Stimulated activated effector memory CD8-positive, alpha-beta T cell treated with anti-CD3 and anti-CD28 coated beads, Interleukin-12 subunit alpha, Interleukin-12 subunit beta, amount 100 ng/mL, for 72 hours (primary cell): ENCODE results near the gene TLE5.

Experiments used
- ATAC-seq: fragments of 150-1000 bp; cut with Tn5 transposase; 2 replicates; pipeline ENCODE4 v1.10.0; 2021
- DNase-seq, 2 donors: peaks; one replicate each; pipeline ENCODE4 v3.0.0; 2021 to 2022; ENCODE audit warnings: low spot score in 2 of 2
- H3K27ac Mint-ChIP-seq: one replicate; pipeline ENCODE4 v1.8.0; 2022; ENCODE audit warnings: mild to moderate bottlenecking, mixed read lengths
- H3K36me3 Mint-ChIP-seq: one replicate; pipeline ENCODE4 v1.8.0; 2022; ENCODE audit warnings: mild to moderate bottlenecking, mixed read lengths
- H3K4me1 Mint-ChIP-seq: one replicate; pipeline ENCODE4 v1.8.0; 2022; ENCODE audit warnings: mixed read lengths
- H3K4me3 Mint-ChIP-seq: one replicate; pipeline ENCODE4 v1.8.0; 2022; ENCODE audit warnings: mild to moderate bottlenecking, mixed read lengths
- H3K9me3 Mint-ChIP-seq: one replicate; pipeline ENCODE4 v1.8.0; 2022; ENCODE audit warnings: mixed read lengths

TLE5 gene, protein sequence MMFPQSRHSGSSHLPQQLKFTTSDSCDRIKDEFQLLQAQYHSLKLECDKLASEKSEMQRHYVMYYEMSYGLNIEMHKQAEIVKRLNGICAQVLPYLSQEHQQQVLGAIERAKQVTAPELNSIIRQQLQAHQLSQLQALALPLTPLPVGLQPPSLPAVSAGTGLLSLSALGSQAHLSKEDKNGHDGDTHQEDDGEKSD

GRCh38 chr19:3062165-3063105, at the start of gene TLE5:
Gene TLE5, minus strand, starts transcription at chr19:3062495. Its CDS starts 295 bp downstream, at chr19:3062200.
- DNase-seq, result peak; percentile 65 to 78
- H3K36me3 Mint-ChIP-seq, result peaks cover 44% of the 10 kb centered on the region

DNA sequence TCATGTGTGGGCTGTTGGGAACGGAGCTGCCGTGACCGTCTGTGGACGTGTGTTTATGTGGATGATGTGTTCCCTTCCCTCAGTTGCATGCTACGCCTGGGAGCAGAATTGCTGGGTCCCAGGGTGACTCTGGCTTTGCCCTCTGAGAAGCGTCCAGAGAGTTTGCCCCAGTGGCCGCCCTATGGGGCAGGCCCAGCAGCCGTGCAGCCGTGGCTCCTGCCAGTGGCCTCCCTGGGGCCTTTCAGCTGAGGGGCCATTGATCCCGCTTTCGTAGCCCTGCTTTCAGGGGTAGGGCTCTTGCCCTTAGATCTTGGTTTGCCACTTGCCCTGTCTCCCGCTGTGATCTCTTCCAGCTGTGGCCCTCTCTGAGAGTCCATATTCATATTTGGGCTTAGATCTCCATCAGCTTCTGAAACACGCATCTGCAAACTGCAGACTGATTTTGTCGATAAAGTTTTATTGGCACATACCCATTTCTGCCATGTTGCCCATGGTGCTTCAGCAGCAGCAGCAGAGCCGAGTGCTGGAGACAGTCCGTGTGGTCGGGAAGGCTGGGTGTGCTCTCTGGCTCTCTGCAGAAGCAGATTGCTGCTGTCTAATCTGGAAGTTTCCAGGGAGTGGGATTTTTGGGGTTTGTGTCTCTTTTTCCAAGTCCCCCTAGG, 49.4 kb upstream of the TLE5 start:
- Mint-ChIP-seq H3K4me1 (peaks cover 15% of the 10 kb centered on the region), H3K36me3 (peaks cover 7% of the 10 kb centered on the region), H3K4me3 (no peak overlapping the region), H3K9me3 (no peaks in the 10 kb centered on the region), H3K27ac (no peak overlapping the region)
- DNase-seq (no peak), ATAC-seq (no peak)

More at GRCh38 chr19:3062165-3063105, at the start of gene TLE5:
- Mint-ChIP-seq H3K27ac (peak within 1 kb of the TSS; percentile 96), H3K4me3 (peak within 1 kb of the TSS; percentile 84), H3K4me1 (peaks cover 32% of the 10 kb centered on the region), H3K9me3 (no peaks in the 10 kb centered on the region)
- peak; percentile 80 for ATAC-seq

DNA sequence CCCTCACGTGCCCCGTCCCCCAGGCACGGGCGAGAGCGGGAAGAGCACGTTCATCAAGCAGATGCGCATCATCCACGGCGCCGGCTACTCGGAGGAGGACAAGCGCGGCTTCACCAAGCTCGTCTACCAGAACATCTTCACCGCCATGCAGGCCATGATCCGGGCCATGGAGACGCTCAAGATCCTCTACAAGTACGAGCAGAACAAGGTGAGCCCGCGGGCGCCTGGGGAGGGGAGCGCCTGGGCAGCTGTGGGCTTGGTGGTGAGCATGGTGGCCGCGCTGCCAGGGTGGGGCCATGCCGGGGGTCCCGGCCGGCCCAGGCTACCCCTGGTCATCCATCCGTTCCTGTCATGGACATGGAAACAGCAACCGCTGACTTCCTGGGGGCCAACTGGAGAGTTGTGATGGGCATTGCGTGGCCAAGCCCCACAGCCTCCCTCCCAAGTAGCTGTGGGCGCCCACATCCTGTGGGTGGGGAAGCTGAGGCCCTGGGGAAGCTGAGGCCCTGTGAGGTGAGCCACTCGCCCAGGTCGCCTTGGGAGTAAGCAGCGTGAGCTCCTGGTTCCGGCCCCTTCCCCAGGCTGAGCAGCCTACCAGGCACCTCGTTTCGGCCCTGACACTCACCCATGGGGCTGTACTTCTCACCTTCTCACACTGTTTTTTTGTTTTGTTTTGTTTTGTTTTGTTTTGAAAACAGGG, 48.0 kb upstream of the TLE5 start:
- ATAC-seq (no peak), DNase-seq (no peak)
- H3K4me1 Mint-ChIP-seq, result peaks cover 15% of the 10 kb centered on the region
- H3K27ac Mint-ChIP-seq, result no peak overlapping the region
- H3K4me3 Mint-ChIP-seq, result no peak overlapping the region
- no peaks in the 10 kb centered on the region for H3K9me3 Mint-ChIP-seq
- H3K36me3 Mint-ChIP-seq, result peaks cover 7% of the 10 kb centered on the region

DNA sequence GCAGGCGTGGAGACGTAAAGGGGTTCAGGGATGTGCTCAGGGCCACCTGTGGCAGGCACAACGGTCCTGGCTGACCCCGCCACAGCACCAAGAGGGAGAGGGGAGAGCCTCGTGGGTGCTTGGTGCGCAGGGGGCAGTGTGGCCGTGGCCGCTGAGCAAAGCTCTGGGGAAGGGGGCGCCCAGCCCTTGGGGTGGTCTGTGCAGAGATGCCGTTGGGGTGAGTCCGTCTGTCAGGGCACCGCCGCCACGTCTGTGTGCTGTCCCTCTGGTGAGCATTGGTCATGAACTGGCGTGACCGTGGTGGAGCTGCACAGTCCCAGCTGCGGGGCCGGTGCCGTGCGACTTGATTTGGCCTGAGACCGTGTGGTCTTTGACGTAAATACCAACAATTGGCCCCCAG, 47.2 kb upstream of the TLE5 start:
- no peaks in the 10 kb centered on the region for H3K9me3 Mint-ChIP-seq
- DNase-seq (no peak), ATAC-seq (no peak)
- peaks cover 15% of the 10 kb centered on the region for H3K4me1 Mint-ChIP-seq
- peaks cover 7% of the 10 kb centered on the region for H3K36me3 Mint-ChIP-seq
- no peak overlapping the region for H3K4me3 Mint-ChIP-seq
- no peak overlapping the region for H3K27ac Mint-ChIP-seq

DNA sequence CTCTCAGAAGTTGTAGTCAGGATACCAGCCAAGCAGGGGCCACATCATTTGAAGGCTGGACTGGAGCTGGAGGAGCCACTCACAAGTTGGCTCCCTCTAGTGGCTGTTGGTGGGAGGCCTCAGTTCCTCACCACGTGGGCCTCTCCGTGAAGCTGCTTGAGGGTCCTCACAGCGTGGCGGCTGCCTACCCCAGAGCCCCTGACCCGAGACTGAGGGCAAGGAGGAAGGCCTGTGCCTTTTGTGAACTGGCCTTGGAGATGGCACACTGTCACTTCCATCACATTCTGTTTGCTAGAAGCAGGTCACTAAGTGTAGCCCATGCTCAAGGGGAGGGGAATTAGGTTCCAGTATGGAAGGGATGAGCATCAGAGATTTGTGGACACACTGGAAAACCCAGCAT, 46.5 kb upstream of the TLE5 start:
- Mint-ChIP-seq H3K27ac (peak overlapping the region; percentile 75), H3K9me3 (no peaks in the 10 kb centered on the region), H3K36me3 (peaks cover 7% of the 10 kb centered on the region), H3K4me3 (no peak overlapping the region), H3K4me1 (peaks cover 21% of the 10 kb centered on the region)
- ATAC-seq (peak; percentile 75), DNase-seq (peak; percentile 59 to 82)

DNA sequence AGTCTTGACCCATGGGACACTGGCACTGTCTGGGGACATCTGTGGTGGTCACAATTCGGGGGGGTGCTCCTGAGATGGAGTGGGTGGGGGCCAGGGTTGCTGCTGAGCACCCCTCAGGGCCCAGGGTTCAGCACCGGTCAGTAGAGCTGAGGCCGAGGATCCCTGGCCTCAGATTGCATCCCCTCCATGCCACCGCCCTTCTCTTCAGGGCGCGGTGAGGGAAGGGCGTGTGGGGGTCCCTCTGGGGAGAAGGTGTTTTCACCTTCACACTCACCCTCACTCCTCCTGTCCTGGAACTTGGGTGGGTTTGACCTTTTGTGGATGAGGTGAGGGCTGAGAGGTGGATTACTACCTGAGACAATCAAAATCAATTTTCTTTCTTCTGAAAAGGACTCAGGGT, 45.4 kb upstream of the TLE5 start:
- ATAC-seq (no peak), DNase-seq (no peak)
- no peaks in the 10 kb centered on the region for H3K9me3 Mint-ChIP-seq
- H3K36me3 Mint-ChIP-seq, result peaks cover 7% of the 10 kb centered on the region
- no peak overlapping the region for H3K4me3 Mint-ChIP-seq
- peaks cover 21% of the 10 kb centered on the region for H3K4me1 Mint-ChIP-seq
- H3K27ac Mint-ChIP-seq, result no peak overlapping the region

- H3K4me3 Mint-ChIP-seq, result no peak overlapping the region
- ATAC-seq (no peak), DNase-seq (no peak)
- H3K4me1 Mint-ChIP-seq, result peaks cover 21% of the 10 kb centered on the region
- peaks cover 7% of the 10 kb centered on the region for H3K36me3 Mint-ChIP-seq
- H3K9me3 Mint-ChIP-seq, result no peaks in the 10 kb centered on the region
- no peak overlapping the region for H3K27ac Mint-ChIP-seq
Measured at GRCh38 chr19:3106509-3107141, 44.3 kb upstream of the TLE5 start.

GRCh38 chr19:3105641-3106508, 43.6 kb upstream of the TLE5 start:
- Mint-ChIP-seq H3K27ac (no peak overlapping the region), H3K9me3 (no peaks in the 10 kb centered on the region), H3K36me3 (peaks cover 7% of the 10 kb centered on the region), H3K4me3 (no peak overlapping the region), H3K4me1 (peaks cover 21% of the 10 kb centered on the region)
- DNase-seq, result no peak
- no peak for ATAC-seq

GRCh38 chr19:3104708-3104983, 42.4 kb upstream of the TLE5 start:
- DNase-seq (no peak), ATAC-seq (no peak)
- H3K4me3 Mint-ChIP-seq, result no peak overlapping the region
- peaks cover 21% of the 10 kb centered on the region for H3K4me1 Mint-ChIP-seq
- no peak overlapping the region for H3K27ac Mint-ChIP-seq
- no peaks in the 10 kb centered on the region for H3K9me3 Mint-ChIP-seq
- H3K36me3 Mint-ChIP-seq, result peaks cover 7% of the 10 kb centered on the region

GRCh38 chr19:3102239-3103140, 40.2 kb upstream of the TLE5 start:
- no peak overlapping the region for H3K4me3 Mint-ChIP-seq
- no peak overlapping the region for H3K27ac Mint-ChIP-seq
- DNase-seq, result no peak
- peaks cover 14% of the 10 kb centered on the region for H3K4me1 Mint-ChIP-seq
- H3K36me3 Mint-ChIP-seq, result no peaks in the 10 kb centered on the region
- no peak for ATAC-seq
- no peaks in the 10 kb centered on the region for H3K9me3 Mint-ChIP-seq

GRCh38 chr19:3100747-3101730, 38.7 kb upstream of the TLE5 start:
- Mint-ChIP-seq H3K4me1 (peaks cover 18% of the 10 kb centered on the region), H3K9me3 (no peaks in the 10 kb centered on the region), H3K4me3 (no peak overlapping the region), H3K36me3 (no peaks in the 10 kb centered on the region), H3K27ac (no peak overlapping the region)
- DNase-seq (no peak), ATAC-seq (no peak)

DNA sequence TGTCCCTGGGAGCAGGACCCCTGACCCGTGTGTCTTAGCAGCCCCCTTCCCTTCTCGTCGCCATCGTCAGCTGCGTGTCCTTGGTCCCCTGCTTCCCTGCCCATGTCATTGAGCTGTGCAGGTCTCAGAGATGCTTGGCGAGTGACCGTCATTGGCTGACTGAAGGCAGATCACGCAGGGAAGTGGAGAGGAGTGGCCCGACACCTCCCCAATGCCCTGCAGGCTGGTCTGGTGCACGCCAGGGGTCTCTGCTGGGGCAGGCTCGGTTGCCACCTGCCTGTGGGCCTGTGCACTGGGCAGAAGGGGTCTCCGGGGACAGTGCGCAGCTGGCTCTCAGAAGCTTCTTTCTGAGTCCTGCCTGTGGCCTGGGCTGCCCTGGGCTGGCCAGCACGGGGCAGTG, 38.0 kb upstream of the TLE5 start:
- ATAC-seq, result no peak
- no peaks in the 10 kb centered on the region for H3K36me3 Mint-ChIP-seq
- no peak overlapping the region for H3K27ac Mint-ChIP-seq
- DNase-seq, result no peak
- H3K9me3 Mint-ChIP-seq, result no peaks in the 10 kb centered on the region
- peaks cover 25% of the 10 kb centered on the region for H3K4me1 Mint-ChIP-seq
- H3K4me3 Mint-ChIP-seq, result no peak overlapping the region
